Right atrium auricular region (tissue), 2 donors: ENCODE measurements around the gene PINLYP. TPM values are rescaled to one million over a fixed set of nuclear protein-coding genes. Genes with fewer than 3 reads are reported as not detected.
A peak's percentile ranks its signal among the peaks of the same experiment; 100 is the strongest.

Experiments
- DNase-seq: peaks from one replicate; pipeline ENCODE4 v3.0.0-alpha.2; 2019; ENCODE audit warnings: low spot score
- H3K27ac ChIP-seq, 2 donors: fragments of 200-600 bp; sonication (generic); 1 replicate in 1 of 2; 2 replicates in 1 of 2; pipeline ENCODE4 v1.5.1; 2016 to 2019
- H3K27me3 ChIP-seq, 2 donors: fragments of 200-600 bp; sonication (generic); one replicate each; pipeline versions ENCODE4 v1.5.1 to v1.6.0; 2017 to 2019
- H3K36me3 ChIP-seq: fragments of 200-600 bp; sonication (generic); one replicate; pipeline ENCODE4 v1.5.1; 2016
- H3K4me1 ChIP-seq, 2 donors: fragments of 200-600 bp; sonication (generic); one replicate each; pipeline versions ENCODE4 v1.5.1 to v1.6.0; 2017 to 2019
- H3K4me3 ChIP-seq, 2 donors: fragments of 200-600 bp; sonication (generic); 1 replicate in 1 of 2; 2 replicates in 1 of 2; pipeline ENCODE4 v1.5.1; 2017 to 2019; ENCODE audit warnings: mild to moderate bottlenecking in 1 of 2, moderate library complexity in 1 of 2
- H3K9me3 ChIP-seq, 2 donors: fragments of 200-600 bp; sonication (generic); one replicate each; pipeline ENCODE4 v1.5.1; 2019
- CTCF ChIP-seq, 2 donors: fragments of 200-600 bp; sonication (generic); IDR thresholded peaks; one replicate each; pipeline ENCODE4 v1.5.1; 2019; ENCODE audit warnings: antibody characterized with exemption in 2 of 2
- total RNA-seq, 2 donors: library from RNA; depleted of rRNA; stranded (reverse); fragments of >200 nt; gene quantifications; one replicate each; pipeline ENCODE4 v1.1.0, GENCODE V29; 2016

PINLYP gene
- total RNA-seq, 2 donors from 2014 or later = 1.6 to 4.5 TPM

- TF ChIP-seq CTCF (IDR thresholded peaks at IDR 0.05) = no peak
- Histone ChIP-seq H3K36me3 (no peaks in the 10 kb centered on the region), H3K9me3 (no peaks in the 10 kb centered on the region), H3K27me3 (no peaks in the 10 kb centered on the region), H3K27ac (peak overlapping the region; percentile 88 to 90), H3K4me1 (peaks cover 0 to 27% of the 10 kb centered on the region in 2 donors), H3K4me3 (peak overlapping the region; percentile 48 to 70)
- DNase-seq = peak; percentile 65
Measured at GRCh38 chr19:43532571-43532961, 43.0 kb upstream of the PINLYP start.

GRCh38 chr19:43532962-43533545, 42.5 kb upstream of the PINLYP start, which contains the start of gene ZNF575:
ZNF575 (plus strand) TSS chr19:43533188; CDS start chr19:43534423, 1,235 bp downstream.
- DNase-seq = peak; percentile 92
- TF ChIP-seq CTCF (IDR thresholded peaks at IDR 0.05) = peak in 1 of 2 donors; percentile 23
- no peaks in the 10 kb centered on the region for H3K36me3 ChIP-seq
- H3K4me3 ChIP-seq = peak within 1 kb of the TSS; percentile 48 to 70
- peak within 1 kb of the TSS; percentile 88 to 90 for H3K27ac ChIP-seq
- no peaks in the 10 kb centered on the region for H3K27me3 ChIP-seq
- H3K9me3 ChIP-seq = no peaks in the 10 kb centered on the region
- H3K4me1 ChIP-seq = peaks cover 0 to 24% of the 10 kb centered on the region in 2 donors

- no peak for TF ChIP-seq CTCF (IDR thresholded peaks at IDR 0.05)
- H3K4me3 ChIP-seq = peak overlapping the region; percentile 48 to 70
- no peaks in the 10 kb centered on the region for H3K36me3 ChIP-seq
- peak overlapping the region; percentile 88 to 90 for H3K27ac ChIP-seq
- peaks cover 0 to 4% of the 10 kb centered on the region in 2 donors for H3K9me3 ChIP-seq
- peaks cover 0 to 24% of the 10 kb centered on the region in 2 donors for H3K4me1 ChIP-seq
- DNase-seq = peak; percentile 99
- no peaks in the 10 kb centered on the region for H3K27me3 ChIP-seq
Measured at GRCh38 chr19:43533546-43534304, 41.9 kb upstream of the PINLYP start.

- no peak for DNase-seq
- Histone ChIP-seq H3K36me3 (no peaks in the 10 kb centered on the region), H3K9me3 (peaks cover 4 to 10% of the 10 kb centered on the region in 2 donors), H3K27ac (peak overlapping the region; percentile 88 to 90), H3K27me3 (no peaks in the 10 kb centered on the region), H3K4me3 (peak overlapping the region; percentile 48 to 70), H3K4me1 (peaks cover 0 to 24% of the 10 kb centered on the region in 2 donors)
- no peak for TF ChIP-seq CTCF (IDR thresholded peaks at IDR 0.05)
Measured at GRCh38 chr19:43534305-43534815, 41.2 kb upstream of the PINLYP start.

- peak overlapping the region; percentile 42 to 90 for H3K27ac ChIP-seq
- peaks cover 4 to 12% of the 10 kb centered on the region in 2 donors for H3K9me3 ChIP-seq
- no peaks in the 10 kb centered on the region for H3K36me3 ChIP-seq
- no peak overlapping the region for H3K4me3 ChIP-seq
- TF ChIP-seq CTCF (IDR thresholded peaks at IDR 0.05) = peak; percentile 58 to 75
- peak; percentile 73 for DNase-seq
- peaks cover 0 to 24% of the 10 kb centered on the region in 2 donors for H3K4me1 ChIP-seq
- H3K27me3 ChIP-seq = no peaks in the 10 kb centered on the region
Measured at GRCh38 chr19:43534816-43535761, 40.5 kb upstream of the PINLYP start.
